ENCODE results near the gene ANKRD33.

ANKRD33 gene

DNA sequence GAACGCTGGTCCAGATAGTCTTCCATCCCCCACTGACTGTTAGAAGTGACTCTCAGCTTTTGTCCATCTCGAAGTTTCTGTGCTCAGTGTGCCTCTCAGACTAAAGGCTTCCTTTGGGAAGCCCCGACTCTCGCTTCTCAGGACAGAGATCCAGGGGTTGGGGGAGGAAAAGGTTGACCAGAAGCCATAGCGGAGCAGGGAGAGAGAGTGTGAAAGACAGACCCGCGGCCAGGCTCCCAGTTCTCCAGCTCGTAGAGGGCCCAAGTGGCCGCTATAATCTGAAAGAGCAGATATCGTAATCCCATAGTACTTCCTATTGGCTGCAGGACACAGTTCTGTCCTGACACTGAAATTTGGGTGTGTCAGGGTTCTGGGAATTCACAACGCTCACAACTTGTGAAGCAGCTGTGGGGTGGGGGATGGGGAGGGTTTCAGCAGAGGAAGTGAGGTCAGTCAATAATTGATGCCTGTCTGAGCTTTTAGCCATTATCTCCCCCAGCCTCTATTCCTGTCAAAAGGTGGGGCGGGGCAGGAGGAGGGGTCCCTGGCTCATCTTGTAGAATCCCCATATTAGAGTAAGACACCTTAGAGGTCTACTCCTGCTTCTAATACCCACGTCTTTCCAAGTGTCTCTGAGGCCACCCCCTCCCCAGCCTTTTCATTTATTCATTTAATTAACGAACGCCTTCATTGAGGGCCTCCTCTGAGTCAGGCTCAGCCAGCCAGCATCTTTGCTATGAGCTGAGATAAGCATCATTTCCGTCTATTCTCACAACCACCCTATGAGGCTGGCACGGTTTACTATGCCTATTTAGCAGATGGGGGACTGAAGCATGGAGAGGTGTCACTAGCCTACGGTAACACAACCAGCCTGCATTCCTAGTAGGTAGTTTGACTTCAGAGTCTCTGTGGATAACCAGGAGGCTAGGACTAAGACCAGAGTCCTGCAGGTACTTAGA lies 17.8 kb downstream of the ANKRD33 start:
- no peak for DNase-seq

DNA sequence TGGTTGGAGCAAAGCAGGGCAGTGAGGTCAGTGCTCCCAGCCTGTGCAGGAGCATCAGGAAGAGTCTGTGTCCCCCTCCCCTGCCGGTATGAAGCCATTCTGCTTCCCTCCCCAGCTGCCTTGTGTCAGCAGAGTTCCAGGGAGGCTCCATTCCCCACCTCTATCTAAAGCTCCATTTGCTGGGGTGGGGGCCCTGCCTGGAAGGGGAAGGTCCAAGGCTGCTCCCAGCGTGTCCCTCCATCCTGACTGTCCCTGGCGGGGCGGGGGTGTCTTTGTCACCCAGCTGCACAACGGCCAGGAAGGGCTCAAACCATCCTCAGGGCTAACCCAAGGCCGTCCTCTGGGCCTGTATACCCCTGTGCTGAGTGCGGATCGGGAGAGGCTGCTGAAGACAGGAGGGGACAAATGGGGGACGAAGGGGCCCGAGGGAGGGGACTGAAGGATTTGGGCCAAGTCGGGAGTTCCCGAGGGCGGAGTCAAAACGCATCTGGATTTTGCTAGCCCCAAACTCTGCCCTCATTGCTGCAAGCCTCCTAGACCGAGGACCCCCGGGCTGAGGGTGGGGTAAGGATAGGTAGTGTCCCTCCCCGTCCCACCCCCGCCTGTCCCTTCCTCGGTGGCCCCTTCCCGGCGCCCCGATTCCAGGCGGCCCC lies 18.7 kb downstream of the ANKRD33 start:
- no peak for DNase-seq

DNA sequence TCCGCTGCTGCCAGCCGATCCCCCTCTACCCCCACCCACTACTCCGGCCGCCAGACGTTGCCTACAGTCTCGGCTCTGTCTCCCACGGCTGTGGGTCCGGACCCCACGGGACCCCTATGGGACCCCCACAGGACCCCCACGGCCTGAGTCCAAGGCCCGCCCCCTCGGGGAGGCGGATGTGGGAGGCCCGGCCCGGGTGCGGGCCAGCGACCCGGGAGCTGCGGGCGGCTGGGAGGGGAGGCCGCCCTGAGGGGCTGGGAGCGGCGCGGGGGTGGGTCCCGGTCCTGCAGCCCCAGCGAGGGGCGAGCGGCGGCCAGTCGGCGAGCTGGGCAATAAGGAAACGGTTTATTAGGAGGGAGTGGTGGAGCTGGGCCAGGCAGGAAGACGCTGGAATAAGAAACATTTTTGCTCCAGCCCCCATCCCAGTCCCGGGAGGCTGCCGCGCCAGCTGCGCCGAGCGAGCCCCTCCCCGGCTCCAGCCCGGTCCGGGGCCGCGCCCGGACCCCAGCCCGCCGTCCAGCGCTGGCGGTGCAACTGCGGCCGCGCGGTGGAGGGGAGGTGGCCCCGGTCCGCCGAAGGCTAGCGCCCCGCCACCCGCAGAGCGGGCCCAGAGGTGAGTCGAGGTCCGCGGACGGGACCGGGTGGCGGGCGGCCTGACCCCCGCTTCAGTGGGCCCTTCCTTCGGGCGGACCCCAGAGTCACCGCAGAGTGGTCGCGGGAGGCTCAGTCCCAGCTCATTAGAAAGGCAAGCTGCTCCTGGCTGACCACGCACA lies 19.4 kb downstream of the ANKRD33 start, which contains the start of gene ACVRL1:
ACVRL1 (plus strand) TSS at position 422 of the 773 bp plus-strand sequence. CDS start 4,971 bp downstream, outside the sequence.
- DNase-seq = no peak

DNA sequence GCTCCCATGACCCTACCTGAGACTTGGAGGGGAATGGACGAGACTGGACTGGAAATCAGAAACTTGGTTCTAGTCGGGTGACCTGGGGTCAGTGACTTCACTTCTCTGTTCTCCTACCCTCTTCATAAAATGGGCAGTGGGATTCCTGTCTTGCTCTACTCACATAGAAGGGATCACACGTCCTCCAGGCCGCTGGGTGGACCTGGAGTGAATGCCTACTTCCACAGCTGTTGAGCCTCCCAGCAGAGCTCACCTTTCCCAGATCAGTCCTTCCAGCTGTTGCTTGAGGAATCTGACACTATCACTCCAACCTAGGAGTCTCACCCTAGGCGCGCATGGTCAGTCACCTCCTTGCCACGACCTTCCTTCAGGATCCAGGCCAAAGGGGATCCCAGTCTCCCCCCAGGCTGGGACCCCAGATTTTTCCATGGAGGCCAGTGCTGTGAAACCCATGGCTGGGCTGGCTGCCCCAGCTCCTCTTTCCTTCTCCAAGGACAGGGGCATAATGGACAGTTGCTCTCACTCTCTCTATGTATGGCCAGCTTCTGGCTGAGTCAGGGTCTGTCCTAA lies 20.0 kb downstream of the ANKRD33 start:
- no peak for DNase-seq

DNA sequence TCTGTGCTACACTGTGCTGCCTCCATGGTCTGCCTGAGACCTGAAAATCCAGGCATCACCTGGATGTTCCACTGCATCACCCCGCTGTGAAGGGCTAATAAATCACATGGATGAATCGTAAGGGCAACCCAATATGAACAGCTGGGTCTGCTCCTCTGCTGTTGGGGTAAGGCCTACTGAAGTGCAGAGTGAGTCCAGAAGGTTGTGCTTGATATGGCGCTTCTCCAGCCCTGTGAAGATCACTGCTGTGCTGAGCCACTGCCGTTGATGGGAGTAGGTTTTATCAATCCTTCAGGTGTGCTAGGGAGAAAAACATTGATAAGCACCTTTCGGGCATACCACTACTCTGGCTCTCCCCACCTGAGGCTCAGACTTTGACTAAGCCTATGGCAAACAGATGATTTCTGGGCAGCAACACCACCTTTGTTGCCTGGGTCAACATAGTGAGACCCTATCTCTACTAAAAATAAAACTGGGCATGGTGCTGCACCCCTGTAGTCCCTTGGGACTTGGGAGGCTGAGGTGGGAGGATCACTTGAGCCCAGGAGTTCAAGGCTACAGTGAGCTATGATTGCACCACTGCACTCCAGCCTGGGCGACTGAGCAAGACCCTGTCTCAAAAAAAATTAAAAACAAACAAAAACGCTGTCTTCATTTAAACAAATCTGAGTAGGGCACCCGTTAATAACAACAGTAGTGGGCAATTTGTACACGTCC lies 21.1 kb downstream of the ANKRD33 start:
- DNase-seq = no peak

DNA sequence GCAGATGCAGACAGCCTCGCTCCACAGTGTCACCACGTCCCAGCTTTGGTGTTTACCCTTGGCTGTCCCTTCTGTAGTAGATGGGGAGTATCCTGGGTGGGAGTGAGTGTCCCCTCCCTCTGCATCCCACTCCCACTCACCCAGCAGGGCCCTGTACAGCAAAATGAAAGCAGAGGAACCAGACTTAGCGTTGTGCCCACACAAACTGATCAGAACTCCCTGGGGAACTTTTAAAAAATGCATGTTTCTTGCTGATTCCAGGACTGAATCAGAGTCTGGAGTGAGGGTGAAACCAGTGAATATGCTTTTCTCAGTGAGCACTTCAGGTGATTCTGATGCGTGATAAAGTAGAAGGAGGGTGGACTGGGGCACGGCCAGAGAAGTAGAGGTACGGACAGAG lies 22.3 kb downstream of the ANKRD33 start:
- DNase-seq = no peak

DNA sequence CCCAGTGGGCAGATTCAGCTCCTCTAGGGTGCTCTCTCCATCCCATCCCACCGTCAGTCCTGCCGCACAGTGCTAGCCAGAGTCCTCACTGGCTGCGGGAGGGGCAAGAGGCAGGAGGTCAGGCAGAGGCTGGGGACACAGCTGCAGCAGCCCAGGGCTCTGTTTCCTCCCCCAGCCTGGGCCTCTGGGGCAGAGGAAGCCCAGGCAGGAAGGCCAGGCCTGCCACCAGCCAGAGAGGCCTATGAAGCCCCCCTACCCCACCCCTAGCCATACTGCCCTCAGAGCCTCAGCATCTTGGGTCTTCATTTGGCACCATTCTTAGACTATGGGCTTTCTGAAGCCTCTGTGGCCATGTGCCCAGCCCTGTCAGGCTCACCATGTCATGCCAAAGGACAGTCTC lies 22.8 kb downstream of the ANKRD33 start:
- no peak for DNase-seq

DNA sequence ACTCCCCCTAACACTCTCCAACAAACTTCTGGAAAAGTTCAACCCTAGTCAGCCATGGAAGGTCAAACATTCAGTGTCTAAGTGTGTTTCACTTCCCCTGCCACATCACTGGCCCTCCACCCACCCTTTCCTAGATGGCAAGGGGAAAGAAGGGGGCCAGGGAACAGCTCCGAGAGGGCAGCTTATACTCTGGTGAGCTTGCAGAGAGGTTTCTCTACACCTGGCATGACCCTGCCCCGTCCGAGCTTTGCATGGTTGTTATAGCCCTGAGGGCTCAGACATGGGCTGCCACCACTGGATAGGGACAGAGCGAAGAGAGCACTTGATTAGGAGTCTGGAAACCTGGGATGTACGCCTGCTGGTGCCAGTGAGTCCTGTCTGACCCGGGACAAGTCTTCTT lies 23.4 kb downstream of the ANKRD33 start:
- no peak for DNase-seq

DNA sequence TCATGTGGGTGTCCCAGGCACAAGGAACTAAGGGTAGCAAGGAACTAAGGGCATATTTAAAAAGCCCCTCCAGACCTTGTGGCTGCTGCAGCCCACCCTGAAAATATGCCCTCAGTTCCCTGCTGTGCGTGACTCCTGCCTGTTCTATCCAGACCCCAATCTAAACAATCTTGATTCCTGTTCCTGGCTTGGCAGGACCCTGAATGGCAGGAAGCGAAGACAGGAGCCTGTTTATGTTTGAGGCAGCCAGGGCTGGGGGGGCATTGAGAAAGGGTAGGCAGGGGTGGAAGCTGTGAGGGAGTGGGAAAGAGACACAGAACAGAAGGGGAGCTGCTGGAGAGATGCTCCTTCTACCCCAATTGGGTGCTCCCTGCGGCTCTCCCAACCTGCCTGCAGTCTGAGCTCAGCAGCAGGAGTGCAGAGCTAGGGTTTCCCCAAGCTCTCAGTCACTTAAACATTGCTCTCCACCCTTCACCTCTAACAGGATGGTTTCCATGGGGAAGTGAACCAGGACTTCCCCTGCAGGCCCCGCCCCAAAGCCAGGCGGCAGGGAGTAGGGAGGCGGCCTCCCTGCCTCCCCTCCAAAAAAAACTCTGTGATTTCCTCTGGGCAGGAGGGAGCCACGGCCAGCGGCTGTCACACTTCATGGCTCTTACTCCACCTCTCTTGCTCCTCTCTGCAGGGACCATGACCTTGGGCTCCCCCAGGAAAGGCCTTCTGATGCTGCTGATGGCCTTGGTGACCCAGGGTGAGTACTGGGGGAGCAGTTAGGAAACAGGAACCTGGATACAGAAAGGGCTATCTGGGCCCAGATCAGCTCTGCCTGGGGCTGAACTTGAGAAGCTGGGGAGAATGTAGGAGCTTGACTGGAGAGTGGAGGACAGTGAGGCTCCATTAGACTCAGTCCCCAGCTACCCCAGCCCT lies 24.1 kb downstream of the ANKRD33 start:
- no peak for DNase-seq

DNA sequence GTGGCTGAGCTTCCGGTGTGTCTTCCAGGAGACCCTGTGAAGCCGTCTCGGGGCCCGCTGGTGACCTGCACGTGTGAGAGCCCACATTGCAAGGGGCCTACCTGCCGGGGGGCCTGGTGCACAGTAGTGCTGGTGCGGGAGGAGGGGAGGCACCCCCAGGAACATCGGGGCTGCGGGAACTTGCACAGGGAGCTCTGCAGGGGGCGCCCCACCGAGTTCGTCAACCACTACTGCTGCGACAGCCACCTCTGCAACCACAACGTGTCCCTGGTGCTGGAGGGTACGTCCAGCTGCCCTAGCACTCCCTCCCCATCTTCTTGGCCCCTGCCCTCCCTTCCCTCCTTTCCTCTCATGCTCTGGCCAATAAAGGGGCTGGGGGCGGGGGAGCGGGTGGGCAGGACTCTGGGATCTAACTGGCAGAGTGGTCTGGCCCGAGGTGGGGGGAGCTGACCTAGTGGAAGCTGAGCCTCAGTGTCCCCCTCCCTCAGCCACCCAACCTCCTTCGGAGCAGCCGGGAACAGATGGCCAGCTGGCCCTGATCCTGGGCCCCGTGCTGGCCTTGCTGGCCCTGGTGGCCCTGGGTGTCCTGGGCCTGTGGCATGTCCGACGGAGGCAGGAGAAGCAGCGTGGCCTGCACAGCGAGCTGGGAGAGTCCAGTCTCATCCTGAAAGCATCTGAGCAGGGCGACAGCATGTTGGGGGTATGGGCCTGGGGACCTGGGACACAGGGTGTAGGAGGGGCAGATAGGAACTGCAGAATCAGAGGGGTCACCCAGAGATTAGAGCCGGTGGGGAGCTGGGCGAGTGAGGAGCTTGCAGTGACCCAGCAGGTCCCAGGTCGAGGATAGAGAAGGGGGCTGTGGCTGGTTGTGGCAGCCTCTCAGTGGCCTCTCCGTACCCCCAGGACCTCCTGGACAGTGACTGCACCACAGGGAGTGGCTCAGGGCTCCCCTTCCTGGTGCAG lies 25.4 kb downstream of the ANKRD33 start:
- DNase-seq = no peak

DNA sequence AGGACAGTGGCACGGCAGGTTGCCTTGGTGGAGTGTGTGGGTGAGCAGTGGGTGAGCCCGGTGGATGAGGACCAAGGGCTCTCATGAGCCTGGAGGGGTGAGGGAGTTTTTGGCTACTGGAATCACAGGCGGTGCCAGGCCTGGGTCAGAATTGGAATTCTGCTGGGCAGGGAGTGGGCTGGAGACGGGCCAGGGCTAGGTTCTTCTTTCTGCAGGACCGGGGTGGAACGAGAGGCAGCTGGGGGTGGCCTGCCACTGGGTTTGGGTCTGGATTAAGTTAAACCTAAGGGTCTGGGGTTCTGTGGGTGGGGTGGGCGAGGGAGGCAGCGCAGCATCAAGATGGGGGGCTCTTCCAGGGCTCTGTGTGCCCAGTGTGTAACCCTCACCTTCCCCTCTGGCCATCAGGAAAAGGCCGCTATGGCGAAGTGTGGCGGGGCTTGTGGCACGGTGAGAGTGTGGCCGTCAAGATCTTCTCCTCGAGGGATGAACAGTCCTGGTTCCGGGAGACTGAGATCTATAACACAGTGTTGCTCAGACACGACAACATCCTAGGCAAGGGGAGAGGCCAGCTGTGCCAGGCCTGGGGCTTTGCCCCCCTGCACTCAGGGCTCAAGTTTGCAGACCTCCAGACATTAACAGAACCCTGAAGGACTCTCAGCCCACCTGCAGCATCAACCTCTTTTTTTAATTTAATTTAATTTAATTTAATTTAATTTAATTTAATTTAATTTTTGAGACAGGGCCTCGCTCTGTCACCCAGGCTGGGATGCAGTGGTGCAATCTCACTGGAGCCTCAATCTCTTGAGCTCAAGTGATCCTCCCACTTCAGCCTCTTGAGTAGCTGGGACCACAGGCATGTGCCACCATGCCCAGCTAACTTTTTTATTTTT lies 26.4 kb downstream of the ANKRD33 start:
- DNase-seq = no peak

DNA sequence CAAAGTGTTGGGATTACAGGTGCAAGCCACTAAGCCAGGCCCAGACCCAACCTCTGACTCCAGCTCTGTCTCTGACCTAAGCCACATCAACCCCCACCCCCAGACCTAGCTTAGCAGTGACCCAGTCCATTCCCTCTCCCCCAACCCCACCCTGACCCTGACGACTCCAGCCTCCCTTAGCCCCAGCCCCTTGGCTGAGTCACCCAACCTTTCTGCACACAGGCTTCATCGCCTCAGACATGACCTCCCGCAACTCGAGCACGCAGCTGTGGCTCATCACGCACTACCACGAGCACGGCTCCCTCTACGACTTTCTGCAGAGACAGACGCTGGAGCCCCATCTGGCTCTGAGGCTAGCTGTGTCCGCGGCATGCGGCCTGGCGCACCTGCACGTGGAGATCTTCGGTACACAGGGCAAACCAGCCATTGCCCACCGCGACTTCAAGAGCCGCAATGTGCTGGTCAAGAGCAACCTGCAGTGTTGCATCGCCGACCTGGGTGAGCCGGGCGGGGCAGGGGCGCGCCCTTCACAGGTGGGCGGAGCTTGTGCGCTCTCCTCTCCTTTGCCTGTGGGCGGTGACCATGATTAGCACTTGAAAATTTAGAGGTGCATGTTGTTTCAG lies 27.2 kb downstream of the ANKRD33 start:
- DNase-seq = no peak

DNA sequence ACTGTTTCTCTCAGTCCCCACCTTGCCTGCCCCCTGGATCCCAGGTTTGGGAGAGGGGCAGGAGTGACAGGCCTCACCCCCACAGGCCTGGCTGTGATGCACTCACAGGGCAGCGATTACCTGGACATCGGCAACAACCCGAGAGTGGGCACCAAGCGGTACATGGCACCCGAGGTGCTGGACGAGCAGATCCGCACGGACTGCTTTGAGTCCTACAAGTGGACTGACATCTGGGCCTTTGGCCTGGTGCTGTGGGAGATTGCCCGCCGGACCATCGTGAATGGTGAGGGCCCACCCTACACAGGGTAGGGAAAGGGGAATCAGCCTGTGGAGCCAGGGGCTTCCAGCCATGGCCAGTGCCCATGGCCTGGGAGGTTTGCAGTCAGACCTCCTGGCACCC lies 28.0 kb downstream of the ANKRD33 start:
- no peak for DNase-seq

DNA sequence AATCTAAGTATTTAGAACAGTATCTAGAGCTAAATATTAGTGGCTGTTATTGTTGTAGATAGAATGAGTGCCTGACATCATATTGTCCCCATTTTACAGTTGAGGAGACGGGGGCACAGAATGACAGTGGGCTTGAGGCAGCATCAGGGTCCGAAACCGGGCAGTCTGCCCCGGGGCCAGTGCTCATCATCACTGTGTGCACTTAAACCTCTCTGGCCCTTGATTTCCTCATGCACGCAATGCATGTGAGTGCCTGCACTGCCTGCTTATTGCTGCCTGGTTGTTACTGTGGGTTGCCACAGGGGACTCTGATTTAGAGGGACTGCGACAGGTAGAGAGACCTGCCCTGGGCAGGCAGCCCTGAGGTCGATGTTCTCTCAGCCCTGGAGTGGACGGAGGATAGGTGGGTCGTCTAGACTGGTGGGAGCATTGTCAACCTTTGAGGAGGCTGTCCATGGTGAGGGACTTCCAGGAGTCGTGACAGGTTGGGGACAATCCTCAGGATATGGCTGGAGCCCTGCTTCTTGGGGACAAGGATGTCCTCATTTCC lies 29.2 kb downstream of the ANKRD33 start:
- no peak for DNase-seq

DNA sequence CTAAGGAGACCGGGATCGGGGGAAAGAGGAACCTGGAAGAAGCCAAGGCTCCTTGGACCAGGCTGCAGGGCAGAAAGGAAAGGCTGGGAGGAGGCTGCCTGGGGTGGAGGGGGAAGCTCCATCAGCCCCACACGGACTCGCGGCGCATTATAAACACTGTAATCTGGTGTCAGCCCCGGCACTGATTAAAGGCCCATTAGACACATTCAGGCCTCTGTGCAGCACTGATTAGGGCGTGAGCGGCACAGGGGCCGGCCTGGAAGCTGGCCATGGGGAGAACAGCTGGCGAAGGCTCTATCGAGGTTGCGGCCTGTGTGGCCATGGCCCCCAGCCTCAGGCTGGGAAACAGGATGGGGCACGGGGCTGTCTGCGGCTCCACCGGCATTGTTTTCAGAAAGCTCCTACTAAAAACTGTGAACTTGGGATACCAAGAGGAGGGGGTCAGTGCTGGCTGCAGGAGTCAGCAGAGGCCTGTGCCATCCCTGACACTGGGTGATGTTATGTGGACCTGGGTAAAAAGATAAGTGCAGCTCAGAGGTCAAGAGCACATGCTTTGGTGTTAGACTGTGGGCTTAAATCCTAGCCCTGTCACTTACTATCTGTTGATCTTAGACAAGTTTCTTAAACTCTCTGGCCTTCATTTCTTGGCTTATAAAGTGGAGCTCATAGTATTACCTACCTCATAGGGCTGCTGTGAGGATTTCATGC lies 30.0 kb downstream of the ANKRD33 start:
- DNase-seq = no peak

DNA sequence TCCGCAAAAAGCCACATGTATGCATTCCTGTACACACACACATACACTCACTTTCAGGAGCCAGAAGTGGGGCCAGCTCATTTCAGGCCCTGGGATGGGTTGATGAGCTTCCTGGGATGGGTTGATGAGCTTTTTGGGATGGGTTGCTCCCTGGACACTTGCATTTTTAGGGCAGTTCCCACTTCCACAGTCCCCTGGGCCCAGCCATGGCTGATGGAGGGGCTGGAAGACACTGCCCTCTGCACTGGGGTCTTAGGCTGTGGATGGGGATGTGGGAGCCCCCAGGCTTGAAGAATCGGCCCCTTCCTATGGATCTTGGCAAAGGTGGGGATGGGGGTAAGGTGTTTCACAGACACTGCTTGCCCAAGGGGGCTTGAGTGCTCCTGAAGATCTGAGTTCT lies 32.1 kb downstream of the ANKRD33 start:
- DNase-seq = no peak

DNA sequence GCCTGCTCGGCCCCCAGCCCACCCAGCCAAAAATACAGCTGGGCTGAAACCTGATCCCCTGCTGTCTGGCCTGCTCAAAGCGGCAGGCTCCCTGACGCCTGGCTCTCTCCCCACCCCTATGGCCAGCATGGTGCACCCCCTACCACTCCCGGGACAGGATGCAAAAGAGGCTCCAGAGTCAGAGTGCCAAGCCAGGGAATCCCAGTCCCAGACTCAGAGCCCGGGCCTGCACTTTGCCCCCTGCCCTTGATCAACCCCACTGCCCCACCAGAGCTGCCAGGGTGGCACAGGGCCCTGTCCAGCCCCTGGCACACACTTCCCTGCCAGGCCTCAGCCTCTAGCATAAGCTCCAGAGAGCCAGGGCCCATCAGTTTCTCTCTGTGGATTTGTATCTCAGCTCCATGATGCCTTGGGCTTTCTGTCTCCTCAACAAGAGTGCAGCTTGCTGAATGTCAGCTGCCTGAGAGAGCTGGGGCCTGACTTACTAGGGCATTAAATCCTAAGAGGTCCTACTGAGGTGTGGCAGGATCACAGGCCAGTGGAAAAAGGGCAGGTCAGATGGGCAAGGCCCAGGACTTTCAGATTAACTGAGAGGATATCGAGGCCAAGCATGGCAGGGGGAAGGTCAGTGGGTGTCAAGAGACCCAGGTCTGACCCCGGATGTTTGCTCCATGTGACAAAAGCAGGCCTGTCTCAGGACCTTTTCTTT lies 33.3 kb downstream of the ANKRD33 start:
- no peak for DNase-seq
